Neural cell (in vitro differentiated cells): ENCODE data around the gene OR2AG1.
A peak's percentile ranks its signal among the peaks of the same experiment; 100 is the strongest.

ENCODE experiments used
- EP300 ChIP-seq: fragments of 450-650 bp; conservative IDR thresholded peaks from 2 replicates; pipeline ENCODE4 v1.6.1; 2014; ENCODE audit warnings: antibody characterized with exemption, mild to moderate bottlenecking, moderate library complexity; ENCODE audit not compliant: poor library complexity, severe bottlenecking
- EZH2 ChIP-seq: fragments of 200-600, 300-800 bp; shearing (Covaris generic), sonication (generic); IDR thresholded peaks from 2 replicates; pipeline ENCODE4 v1.6.1; 2014; ENCODE audit warnings: antibody characterized with exemption, low read length, borderline replicate concordance, mild to moderate bottlenecking; ENCODE audit not compliant: insufficient read depth, poor library complexity, severe bottlenecking
- POLR2AphosphoS5 ChIP-seq: IDR thresholded peaks from 2 replicates; pipeline ENCODE4 v1.6.1; 2012
- RAD21 ChIP-seq: fragments of 450-650 bp; conservative IDR thresholded peaks from 2 replicates; pipeline ENCODE4 v1.6.1; 2014; ENCODE audit warnings: antibody characterized with exemption, mild to moderate bottlenecking, moderate library complexity
- SMC3 ChIP-seq: fragments of 450-650 bp; conservative IDR thresholded peaks from 2 replicates; pipeline ENCODE4 v1.6.1; 2014; ENCODE audit warnings: antibody characterized with exemption, mild to moderate bottlenecking, moderate library complexity; ENCODE audit not compliant: poor library complexity
- TAF1 ChIP-seq: IDR thresholded peaks from 2 replicates; pipeline ENCODE4 v1.6.1; 2012; ENCODE audit warnings: low read depth
- TF ChIP-seq, protein P1 (sequence below): IDR thresholded peaks from 2 replicates; pipeline ENCODE4 v1.6.1; 2012; ENCODE audit warnings: borderline replicate concordance
- TF ChIP-seq, protein P2 (sequence below): fragments of 450-650 bp; IDR thresholded peaks from 2 replicates; pipeline ENCODE4 v1.5.1; 2014; ENCODE audit warnings: antibody characterized with exemption, mild to moderate bottlenecking, moderate library complexity; ENCODE audit not compliant: poor library complexity, severe bottlenecking

DNA sequence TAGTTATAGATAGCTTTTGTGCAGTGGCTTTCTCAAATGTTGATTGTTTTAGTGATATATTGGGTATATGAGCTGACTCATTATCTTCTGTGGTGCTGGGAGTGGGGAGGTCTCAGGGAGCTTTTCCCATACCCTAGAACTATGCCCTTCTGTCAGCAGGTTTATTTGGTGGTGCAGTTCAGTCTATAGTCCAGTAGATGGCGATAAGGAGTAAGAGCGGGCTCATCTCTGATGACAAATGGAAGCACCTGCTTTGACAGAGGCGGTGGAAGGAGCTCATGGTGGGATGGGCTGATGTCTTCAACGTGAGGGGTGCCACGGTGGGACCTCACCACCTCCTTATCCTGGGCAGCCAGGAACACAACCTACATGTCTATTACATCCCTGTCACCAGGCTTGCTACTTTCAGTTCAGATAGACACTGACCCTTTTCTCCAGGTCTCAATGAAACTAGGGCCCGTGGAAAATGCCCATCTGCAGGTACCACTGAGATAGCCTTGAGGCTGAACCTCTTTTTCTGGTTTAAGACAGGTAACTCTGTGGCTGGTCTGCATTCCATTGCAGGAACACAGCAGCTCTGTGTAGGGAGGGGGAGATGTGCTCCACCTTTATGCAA lies 29.7 kb downstream of the OR2AG1 start:
- TF ChIP-seq, protein P1, sequence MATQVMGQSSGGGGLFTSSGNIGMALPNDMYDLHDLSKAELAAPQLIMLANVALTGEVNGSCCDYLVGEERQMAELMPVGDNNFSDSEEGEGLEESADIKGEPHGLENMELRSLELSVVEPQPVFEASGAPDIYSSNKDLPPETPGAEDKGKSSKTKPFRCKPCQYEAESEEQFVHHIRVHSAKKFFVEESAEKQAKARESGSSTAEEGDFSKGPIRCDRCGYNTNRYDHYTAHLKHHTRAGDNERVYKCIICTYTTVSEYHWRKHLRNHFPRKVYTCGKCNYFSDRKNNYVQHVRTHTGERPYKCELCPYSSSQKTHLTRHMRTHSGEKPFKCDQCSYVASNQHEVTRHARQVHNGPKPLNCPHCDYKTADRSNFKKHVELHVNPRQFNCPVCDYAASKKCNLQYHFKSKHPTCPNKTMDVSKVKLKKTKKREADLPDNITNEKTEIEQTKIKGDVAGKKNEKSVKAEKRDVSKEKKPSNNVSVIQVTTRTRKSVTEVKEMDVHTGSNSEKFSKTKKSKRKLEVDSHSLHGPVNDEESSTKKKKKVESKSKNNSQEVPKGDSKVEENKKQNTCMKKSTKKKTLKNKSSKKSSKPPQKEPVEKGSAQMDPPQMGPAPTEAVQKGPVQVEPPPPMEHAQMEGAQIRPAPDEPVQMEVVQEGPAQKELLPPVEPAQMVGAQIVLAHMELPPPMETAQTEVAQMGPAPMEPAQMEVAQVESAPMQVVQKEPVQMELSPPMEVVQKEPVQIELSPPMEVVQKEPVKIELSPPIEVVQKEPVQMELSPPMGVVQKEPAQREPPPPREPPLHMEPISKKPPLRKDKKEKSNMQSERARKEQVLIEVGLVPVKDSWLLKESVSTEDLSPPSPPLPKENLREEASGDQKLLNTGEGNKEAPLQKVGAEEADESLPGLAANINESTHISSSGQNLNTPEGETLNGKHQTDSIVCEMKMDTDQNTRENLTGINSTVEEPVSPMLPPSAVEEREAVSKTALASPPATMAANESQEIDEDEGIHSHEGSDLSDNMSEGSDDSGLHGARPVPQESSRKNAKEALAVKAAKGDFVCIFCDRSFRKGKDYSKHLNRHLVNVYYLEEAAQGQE: no peak
- TF ChIP-seq, protein P2, sequence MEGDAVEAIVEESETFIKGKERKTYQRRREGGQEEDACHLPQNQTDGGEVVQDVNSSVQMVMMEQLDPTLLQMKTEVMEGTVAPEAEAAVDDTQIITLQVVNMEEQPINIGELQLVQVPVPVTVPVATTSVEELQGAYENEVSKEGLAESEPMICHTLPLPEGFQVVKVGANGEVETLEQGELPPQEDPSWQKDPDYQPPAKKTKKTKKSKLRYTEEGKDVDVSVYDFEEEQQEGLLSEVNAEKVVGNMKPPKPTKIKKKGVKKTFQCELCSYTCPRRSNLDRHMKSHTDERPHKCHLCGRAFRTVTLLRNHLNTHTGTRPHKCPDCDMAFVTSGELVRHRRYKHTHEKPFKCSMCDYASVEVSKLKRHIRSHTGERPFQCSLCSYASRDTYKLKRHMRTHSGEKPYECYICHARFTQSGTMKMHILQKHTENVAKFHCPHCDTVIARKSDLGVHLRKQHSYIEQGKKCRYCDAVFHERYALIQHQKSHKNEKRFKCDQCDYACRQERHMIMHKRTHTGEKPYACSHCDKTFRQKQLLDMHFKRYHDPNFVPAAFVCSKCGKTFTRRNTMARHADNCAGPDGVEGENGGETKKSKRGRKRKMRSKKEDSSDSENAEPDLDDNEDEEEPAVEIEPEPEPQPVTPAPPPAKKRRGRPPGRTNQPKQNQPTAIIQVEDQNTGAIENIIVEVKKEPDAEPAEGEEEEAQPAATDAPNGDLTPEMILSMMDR: peak; percentile 73
- TF ChIP-seq EZH2 (no peak), SMC3 (peak; percentile 52), RAD21 (peak; percentile 45), POLR2AphosphoS5 (no peak), EP300 (no peak), TAF1 (no peak)
